ENCODE data around the gene CMTM7. TPM values are rescaled to one million over a fixed set of nuclear protein-coding genes. Genes with fewer than 3 reads are reported as not detected.

Gene CMTM7
- total and polyA plus RNA-seq, 2 experiments from 2014 or later = 32.2 to 93.6 TPM

DNA sequence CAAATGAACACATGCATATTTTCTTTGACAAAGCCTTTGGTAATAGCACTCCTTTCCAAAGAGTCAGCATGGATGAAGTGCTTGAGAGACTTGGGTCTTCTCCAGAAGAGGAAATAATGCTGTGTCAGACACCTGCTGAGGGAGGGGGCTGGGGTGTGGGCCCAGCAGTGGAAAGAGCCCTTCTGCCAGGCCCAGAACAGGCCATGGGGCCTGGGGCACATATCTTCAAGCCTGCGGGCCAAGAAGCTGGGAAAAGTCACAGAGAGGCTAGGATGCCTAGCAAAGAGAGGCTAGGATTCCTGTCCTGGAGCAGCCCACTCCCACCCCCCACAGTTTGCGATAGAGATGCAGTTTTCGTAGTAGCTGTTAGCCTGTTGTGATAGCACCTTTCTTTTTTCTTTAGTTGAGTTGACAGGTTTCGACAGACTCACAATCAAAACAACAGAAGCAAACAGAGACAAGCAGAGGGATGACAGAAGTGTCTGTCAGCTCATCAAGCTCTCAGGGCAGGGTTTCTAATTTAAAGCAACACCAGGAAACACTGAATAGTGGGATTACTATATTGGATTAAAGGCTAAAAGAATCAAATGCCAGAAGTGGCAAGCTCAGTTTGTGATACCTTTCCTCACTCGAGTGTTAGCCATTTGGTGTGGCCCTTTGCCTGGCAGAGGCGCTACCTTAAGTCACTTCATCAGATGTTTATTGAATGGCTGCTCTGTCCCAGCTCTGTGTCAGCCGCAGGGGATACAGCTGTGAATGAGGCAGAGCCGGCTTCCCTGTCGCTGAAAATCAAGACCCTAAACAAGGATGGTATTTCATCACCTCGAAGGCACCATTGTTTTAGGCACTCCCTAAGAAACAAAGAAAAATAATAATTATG is 19.0 kb downstream of the CMTM7 start:
- H3K4me3 ChIP-seq = no peak overlapping the region
- Mint-ChIP-seq H3K9me3 (no peaks in the 10 kb centered on the region), H3K4me1 (peaks cover 61% of the 10 kb centered on the region), H3K4me3 (no peak overlapping the region), H3K27me3 (ENCODE audit: insufficient read depth, low read depth, poor library complexity) (peaks cover 8% of the 10 kb centered on the region), H3K27ac (no peak overlapping the region), H3K36me3 (ENCODE audit: low read depth) (peaks cover 4% of the 10 kb centered on the region; the same call in 1 of the 3 replicates)
- H3K4me1 ChIP-seq (ENCODE audit: insufficient read depth) = peaks cover 56% of the 10 kb centered on the region
- ATAC-seq = peak; percentile 64
- H3K9me2 ChIP-seq (ENCODE audit: insufficient read depth) = no peaks in the 10 kb centered on the region; the same call in 1 of the 2 replicates
- H3K27ac ChIP-seq (ENCODE audit: low read depth) = no peak overlapping the region
- no peak overlapping the region for H2AFZ ChIP-seq
- peak overlapping the region; percentile 67 for H3K4me2 ChIP-seq
- TF ChIP-seq, protein P1, sequence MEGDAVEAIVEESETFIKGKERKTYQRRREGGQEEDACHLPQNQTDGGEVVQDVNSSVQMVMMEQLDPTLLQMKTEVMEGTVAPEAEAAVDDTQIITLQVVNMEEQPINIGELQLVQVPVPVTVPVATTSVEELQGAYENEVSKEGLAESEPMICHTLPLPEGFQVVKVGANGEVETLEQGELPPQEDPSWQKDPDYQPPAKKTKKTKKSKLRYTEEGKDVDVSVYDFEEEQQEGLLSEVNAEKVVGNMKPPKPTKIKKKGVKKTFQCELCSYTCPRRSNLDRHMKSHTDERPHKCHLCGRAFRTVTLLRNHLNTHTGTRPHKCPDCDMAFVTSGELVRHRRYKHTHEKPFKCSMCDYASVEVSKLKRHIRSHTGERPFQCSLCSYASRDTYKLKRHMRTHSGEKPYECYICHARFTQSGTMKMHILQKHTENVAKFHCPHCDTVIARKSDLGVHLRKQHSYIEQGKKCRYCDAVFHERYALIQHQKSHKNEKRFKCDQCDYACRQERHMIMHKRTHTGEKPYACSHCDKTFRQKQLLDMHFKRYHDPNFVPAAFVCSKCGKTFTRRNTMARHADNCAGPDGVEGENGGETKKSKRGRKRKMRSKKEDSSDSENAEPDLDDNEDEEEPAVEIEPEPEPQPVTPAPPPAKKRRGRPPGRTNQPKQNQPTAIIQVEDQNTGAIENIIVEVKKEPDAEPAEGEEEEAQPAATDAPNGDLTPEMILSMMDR (conservative IDR thresholded peaks at IDR 0.05; ENCODE audit: low read depth in 2 of 2) = no peak
- no peak for TF ChIP-seq EZH2phosphoT487 (IDR thresholded peaks at IDR 0.05; ENCODE audit: unreplicated experiment)
- no peak for TF ChIP-seq CREB1 (CRISPR knock-in tag; IDR thresholded peaks at IDR 0.05; ENCODE audit: low read depth)
- TF ChIP-seq ZNF114 (CRISPR knock-in tag; IDR thresholded peaks at IDR 0.05) = no peak
- no peak for TF ChIP-seq NANOG (IDR thresholded peaks at IDR 0.05; ENCODE audit: borderline replicate concordance)
- no peak for TF ChIP-seq STAT1 (IDR thresholded peaks at IDR 0.05; ENCODE audit: unreplicated experiment)
- TF ChIP-seq, protein P2, sequence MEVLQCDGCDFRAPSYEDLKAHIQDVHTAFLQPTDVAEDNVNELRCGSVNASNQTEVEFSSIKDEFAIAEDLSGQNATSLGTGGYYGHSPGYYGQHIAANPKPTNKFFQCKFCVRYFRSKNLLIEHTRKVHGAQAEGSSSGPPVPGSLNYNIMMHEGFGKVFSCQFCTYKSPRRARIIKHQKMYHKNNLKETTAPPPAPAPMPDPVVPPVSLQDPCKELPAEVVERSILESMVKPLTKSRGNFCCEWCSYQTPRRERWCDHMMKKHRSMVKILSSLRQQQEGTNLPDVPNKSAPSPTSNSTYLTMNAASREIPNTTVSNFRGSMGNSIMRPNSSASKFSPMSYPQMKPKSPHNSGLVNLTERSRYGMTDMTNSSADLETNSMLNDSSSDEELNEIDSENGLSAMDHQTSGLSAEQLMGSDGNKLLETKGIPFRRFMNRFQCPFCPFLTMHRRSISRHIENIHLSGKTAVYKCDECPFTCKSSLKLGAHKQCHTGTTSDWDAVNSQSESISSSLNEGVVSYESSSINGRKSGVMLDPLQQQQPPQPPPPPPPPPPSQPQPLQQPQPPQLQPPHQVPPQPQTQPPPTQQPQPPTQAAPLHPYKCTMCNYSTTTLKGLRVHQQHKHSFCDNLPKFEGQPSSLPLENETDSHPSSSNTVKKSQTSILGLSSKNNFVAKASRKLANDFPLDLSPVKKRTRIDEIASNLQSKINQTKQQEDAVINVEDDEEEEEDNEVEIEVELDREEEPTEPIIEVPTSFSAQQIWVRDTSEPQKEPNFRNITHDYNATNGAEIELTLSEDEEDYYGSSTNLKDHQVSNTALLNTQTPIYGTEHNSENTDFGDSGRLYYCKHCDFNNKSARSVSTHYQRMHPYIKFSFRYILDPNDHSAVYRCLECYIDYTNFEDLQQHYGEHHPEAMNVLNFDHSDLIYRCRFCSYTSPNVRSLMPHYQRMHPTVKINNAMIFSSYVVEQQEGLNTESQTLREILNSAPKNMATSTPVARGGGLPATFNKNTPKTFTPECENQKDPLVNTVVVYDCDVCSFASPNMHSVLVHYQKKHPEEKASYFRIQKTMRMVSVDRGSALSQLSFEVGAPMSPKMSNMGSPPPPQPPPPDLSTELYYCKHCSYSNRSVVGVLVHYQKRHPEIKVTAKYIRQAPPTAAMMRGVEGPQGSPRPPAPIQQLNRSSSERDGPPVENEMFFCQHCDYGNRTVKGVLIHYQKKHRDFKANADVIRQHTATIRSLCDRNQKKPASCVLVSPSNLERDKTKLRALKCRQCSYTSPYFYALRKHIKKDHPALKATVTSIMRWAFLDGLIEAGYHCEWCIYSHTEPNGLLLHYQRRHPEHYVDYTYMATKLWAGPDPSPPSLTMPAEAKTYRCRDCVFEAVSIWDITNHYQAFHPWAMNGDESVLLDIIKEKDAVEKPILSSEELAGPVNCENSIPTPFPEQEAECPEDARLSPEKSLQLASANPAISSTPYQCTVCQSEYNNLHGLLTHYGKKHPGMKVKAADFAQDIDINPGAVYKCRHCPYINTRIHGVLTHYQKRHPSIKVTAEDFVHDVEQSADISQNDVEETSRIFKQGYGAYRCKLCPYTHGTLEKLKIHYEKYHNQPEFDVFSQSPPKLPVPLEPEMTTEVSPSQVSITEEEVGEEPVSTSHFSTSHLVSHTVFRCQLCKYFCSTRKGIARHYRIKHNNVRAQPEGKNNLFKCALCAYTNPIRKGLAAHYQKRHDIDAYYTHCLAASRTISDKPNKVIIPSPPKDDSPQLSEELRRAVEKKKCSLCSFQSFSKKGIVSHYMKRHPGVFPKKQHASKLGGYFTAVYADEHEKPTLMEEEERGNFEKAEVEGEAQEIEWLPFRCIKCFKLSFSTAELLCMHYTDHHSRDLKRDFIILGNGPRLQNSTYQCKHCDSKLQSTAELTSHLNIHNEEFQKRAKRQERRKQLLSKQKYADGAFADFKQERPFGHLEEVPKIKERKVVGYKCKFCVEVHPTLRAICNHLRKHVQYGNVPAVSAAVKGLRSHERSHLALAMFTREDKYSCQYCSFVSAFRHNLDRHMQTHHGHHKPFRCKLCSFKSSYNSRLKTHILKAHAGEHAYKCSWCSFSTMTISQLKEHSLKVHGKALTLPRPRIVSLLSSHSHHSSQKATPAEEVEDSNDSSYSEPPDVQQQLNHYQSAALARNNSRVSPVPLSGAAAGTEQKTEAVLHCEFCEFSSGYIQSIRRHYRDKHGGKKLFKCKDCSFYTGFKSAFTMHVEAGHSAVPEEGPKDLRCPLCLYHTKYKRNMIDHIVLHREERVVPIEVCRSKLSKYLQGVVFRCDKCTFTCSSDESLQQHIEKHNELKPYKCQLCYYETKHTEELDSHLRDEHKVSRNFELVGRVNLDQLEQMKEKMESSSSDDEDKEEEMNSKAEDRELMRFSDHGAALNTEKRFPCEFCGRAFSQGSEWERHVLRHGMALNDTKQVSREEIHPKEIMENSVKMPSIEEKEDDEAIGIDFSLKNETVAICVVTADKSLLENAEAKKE (CRISPR knock-in tag; IDR thresholded peaks at IDR 0.05) = no peak
- no peak for TF ChIP-seq ZNF331 (CRISPR knock-in tag; IDR thresholded peaks at IDR 0.05; ENCODE audit: low read depth)
- TF ChIP-seq EZH2 (IDR thresholded peaks at IDR 0.05; ENCODE audit: low read depth, unreplicated experiment) = no peak
- no peak for TF ChIP-seq POLR2AphosphoS5 (IDR thresholded peaks at IDR 0.05; ENCODE audit: low read depth)
- TF ChIP-seq, protein P3, sequence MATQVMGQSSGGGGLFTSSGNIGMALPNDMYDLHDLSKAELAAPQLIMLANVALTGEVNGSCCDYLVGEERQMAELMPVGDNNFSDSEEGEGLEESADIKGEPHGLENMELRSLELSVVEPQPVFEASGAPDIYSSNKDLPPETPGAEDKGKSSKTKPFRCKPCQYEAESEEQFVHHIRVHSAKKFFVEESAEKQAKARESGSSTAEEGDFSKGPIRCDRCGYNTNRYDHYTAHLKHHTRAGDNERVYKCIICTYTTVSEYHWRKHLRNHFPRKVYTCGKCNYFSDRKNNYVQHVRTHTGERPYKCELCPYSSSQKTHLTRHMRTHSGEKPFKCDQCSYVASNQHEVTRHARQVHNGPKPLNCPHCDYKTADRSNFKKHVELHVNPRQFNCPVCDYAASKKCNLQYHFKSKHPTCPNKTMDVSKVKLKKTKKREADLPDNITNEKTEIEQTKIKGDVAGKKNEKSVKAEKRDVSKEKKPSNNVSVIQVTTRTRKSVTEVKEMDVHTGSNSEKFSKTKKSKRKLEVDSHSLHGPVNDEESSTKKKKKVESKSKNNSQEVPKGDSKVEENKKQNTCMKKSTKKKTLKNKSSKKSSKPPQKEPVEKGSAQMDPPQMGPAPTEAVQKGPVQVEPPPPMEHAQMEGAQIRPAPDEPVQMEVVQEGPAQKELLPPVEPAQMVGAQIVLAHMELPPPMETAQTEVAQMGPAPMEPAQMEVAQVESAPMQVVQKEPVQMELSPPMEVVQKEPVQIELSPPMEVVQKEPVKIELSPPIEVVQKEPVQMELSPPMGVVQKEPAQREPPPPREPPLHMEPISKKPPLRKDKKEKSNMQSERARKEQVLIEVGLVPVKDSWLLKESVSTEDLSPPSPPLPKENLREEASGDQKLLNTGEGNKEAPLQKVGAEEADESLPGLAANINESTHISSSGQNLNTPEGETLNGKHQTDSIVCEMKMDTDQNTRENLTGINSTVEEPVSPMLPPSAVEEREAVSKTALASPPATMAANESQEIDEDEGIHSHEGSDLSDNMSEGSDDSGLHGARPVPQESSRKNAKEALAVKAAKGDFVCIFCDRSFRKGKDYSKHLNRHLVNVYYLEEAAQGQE (IDR thresholded peaks at IDR 0.05; ENCODE audit: unreplicated experiment) = no peak
- TF ChIP-seq, protein P4, sequence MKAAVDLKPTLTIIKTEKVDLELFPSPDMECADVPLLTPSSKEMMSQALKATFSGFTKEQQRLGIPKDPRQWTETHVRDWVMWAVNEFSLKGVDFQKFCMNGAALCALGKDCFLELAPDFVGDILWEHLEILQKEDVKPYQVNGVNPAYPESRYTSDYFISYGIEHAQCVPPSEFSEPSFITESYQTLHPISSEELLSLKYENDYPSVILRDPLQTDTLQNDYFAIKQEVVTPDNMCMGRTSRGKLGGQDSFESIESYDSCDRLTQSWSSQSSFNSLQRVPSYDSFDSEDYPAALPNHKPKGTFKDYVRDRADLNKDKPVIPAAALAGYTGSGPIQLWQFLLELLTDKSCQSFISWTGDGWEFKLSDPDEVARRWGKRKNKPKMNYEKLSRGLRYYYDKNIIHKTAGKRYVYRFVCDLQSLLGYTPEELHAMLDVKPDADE (IDR thresholded peaks at IDR 0.05) = no peak
- TF ChIP-seq JUNB (IDR thresholded peaks at IDR 0.05; ENCODE audit: unreplicated experiment) = no peak
- H3K79me2 ChIP-seq (replicated peaks; ENCODE audit: insufficient read depth) = peaks cover 57% of the 10 kb centered on the region
- peak; percentile 36 for DNase-seq (ENCODE audit: low spot score)
- H4K20me1 ChIP-seq (replicated peaks; ENCODE audit: insufficient read depth) = no peaks in the 10 kb centered on the region; the same call in 1 of the 2 replicates
- no peaks in the 10 kb centered on the region for H3K27me3 ChIP-seq (ENCODE audit: insufficient read depth)
- no peaks in the 10 kb centered on the region; the same call in 1 of the 2 replicates for H3K36me3 ChIP-seq (ENCODE audit: insufficient read depth)
- 0 out of 2 replicates have a peak, but pooled peaks cover 10% of the 10 kb centered on the region for H3F3A ChIP-seq (replicated peaks; ENCODE audit: low read depth)
